Stimulated activated CD4-positive, alpha-beta T cell treated with anti-CD3 and anti-CD28 coated beads, Interleukin-1b, Interleukin-23, amount 100 ng/mL, for 48 hours (primary cell): ENCODE data around the gene DNAI4.
A peak's percentile ranks its signal among the peaks of the same experiment; 100 is the strongest.
"Not testable (repeated sequence)": the region's sequence is repeated elsewhere in the genome, so short reads cannot be mapped to it uniquely, and the experiment has no call there.

Experiments used
- DNase-seq: peaks from one replicate; pipeline ENCODE4 v3.0.0-alpha.2; 2020

The DNAI4 gene

GRCh38 chr1:66924756-66925557, at the start of gene DNAI4, which contains the start of gene MIER1:
DNAI4 (minus strand) TSS chr1:66924856; CDS start chr1:66924831, 25 bp downstream.
MIER1 (plus strand) TSS chr1:66924990; CDS start chr1:66925029, 39 bp downstream.
- DNase-seq = peak; percentile 98

GRCh38 chr1:66968574-66968973, 43.9 kb upstream of the DNAI4 start:
- no peak for DNase-seq

GRCh38 chr1:66966188-66966873, 41.7 kb upstream of the DNAI4 start:
- not testable (repeated sequence) for DNase-seq

- DNase-seq = no peak
Measured at GRCh38 chr1:66957938-66958337, 33.3 kb upstream of the DNAI4 start.

GRCh38 chr1:66954208-66954607, 29.6 kb upstream of the DNAI4 start:
- DNase-seq = no peak

- DNase-seq = no peak
Measured at GRCh38 chr1:66951513-66951912, 26.9 kb upstream of the DNAI4 start.

- no peak for DNase-seq
Measured at GRCh38 chr1:66947267-66947666, 22.6 kb upstream of the DNAI4 start.

- no peak for DNase-seq
Measured at GRCh38 chr1:66945316-66945715, 20.7 kb upstream of the DNAI4 start.

GRCh38 chr1:66944330-66945274, 19.9 kb upstream of the DNAI4 start:
- DNase-seq = no peak

- no peak for DNase-seq
Measured at GRCh38 chr1:66943361-66943969, 18.8 kb upstream of the DNAI4 start.

GRCh38 chr1:66940981-66941380, 16.3 kb upstream of the DNAI4 start:
- no peak for DNase-seq

- DNase-seq = no peak
Measured at GRCh38 chr1:66938613-66939012, 14.0 kb upstream of the DNAI4 start.

- no peak for DNase-seq
Measured at GRCh38 chr1:66937529-66938234, 13.0 kb upstream of the DNAI4 start.

GRCh38 chr1:66933887-66934700, 9.4 kb upstream of the DNAI4 start:
- DNase-seq = no peak

GRCh38 chr1:66932291-66932690, 7.6 kb upstream of the DNAI4 start:
- no peak for DNase-seq

GRCh38 chr1:66931590-66931989, 6.9 kb upstream of the DNAI4 start:
- DNase-seq = no peak

- DNase-seq = no peak
Measured at GRCh38 chr1:66930823-66931174, 6.1 kb upstream of the DNAI4 start.

- DNase-seq = peak; percentile 93
Measured at GRCh38 chr1:66929999-66930822, 5.6 kb upstream of the DNAI4 start.

GRCh38 chr1:66929691-66929998, 5.0 kb upstream of the DNAI4 start:
- no peak for DNase-seq

- DNase-seq = no peak
Measured at GRCh38 chr1:66929146-66929688, 4.6 kb upstream of the DNAI4 start.
